Activated CD8-positive, alpha-beta memory T cell treated with anti-CD3 and anti-CD28 coated beads for 1 hour (primary cell): ENCODE results near the gene DHRS9.
A peak's percentile ranks its signal among the peaks of the same experiment; 100 is the strongest.
"Not testable (repeated sequence)": the region's sequence is repeated elsewhere in the genome, so short reads cannot be mapped to it uniquely, and the experiment has no call there.

Source experiments
- DNase-seq, 2 donors: peaks; one replicate each; pipeline ENCODE4 v3.0.0-alpha.2; 2020; ENCODE audit warnings: low read depth in 1 of 2; ENCODE audit errors: extremely low read depth in 1 of 2

Gene DHRS9

DNA sequence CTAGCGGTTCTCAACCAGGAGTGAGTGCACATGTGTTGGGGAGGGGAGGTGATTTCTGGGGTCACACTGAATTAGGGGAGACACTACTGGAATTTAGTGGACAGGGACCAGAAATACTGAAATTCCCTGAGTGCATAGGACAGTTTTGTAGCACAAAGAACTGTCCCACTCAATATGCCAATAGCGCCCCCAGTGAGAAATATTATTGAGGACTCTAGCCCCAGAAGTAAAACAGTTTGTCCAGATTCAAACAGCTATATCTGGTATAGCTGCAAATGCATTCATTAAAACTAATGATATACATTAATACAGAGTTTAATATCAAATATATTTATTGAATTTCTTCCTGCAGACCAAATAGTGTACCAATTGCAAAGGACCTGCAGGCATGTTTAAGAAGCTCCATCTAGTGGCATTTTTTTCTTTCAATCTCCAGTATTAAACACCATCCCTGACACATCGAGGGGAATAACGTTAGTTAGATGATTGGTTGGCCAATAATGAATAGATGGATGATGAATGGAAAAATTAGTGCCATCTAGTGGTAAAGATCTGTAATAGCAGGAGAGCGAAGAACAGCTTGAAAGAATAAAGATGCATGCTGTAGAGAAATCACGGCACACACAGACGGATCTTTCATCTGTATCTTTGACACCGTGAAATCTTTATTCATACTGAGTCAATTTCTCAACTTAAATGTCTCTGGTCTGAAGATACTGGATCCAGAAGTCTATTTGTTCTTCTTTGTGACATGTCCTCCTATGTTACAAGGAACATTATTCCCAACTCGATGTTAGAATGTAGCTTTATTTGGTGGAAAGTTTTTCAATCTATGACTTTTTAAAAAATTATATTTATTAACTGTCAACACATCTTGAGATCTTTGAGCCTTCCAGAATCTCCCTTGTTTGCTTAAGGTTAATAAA is 62.5 kb downstream of the DHRS9 start:
- DNase-seq, result no peak

DNA sequence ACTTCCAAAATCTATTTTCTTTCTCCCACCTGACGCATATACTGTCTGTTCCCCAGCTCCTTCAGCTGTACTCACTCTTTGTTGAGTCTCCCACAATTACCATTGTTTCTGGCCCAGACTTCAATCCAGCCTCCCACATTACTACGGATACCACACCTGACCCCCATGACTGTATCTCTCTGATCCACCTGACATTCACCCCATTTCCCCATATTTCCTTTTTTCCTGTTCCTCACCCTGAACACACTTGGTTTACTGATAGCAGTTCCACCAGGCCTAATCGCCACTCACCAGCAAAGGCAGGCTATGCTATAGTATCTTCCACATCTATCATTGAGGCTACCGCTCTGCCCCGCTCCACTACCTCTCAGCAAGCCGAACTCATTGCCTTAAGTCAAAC is 64.9 kb downstream of the DHRS9 start:
- not testable (repeated sequence) for DNase-seq

- not testable (repeated sequence) for DNase-seq
These were observed 67.1 kb downstream of the DHRS9 start for GRCh38 chr2:169136428-169136827.

DNA sequence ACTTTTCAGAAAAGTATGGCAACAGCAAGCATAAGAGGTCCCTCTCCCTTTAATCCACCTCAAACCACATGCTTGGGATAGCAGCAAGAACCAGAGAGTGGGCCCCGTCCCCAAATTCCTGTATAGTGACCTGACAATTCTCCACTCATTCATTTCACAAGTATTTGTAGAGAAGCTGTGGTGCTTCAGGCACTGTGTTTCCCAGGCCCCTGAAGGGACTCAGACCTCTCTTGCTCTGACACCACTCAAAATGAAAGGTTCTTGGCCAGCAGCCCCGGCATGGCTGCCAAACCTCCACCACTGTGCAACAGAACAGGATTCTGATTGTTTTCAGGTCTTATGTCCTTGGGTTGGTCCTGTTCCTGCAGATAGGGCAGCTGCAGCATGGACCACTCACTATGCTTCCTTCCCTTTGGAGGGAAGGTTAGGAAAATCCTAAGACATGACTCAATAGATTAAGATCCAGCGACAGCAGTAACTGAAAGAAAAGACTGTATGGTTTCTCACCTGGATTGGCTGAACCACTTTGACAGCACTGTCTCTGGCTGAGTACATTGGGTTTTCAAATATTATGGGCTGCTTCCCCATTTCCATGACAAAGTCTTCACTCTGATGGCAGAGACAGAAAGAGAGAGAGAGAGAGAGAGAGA is 67.6 kb downstream of the DHRS9 start:
- no peak for DNase-seq

- no peak for DNase-seq
These were observed 68.6 kb downstream of the DHRS9 start for GRCh38 chr2:169137924-169138323.

DNA sequence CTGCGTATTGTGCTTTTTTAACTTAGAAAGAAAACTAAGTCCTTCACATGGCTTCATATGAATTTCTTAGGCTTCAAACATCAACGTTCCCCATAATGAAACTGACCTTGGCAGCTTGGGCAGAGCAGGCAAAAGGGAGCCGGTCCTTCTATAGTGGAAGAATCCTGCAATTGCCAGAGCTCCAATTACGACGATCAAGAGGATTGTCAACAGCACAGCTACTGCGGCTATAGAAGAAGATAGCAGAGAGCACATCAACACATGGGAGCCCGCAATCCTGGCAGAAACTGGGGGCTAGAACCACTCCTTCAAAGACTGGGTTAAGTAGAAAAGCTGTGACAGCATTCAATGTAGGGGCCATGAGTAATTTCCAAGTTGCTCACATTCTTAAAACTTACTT is 69.8 kb downstream of the DHRS9 start:
- no peak for DNase-seq

DNA sequence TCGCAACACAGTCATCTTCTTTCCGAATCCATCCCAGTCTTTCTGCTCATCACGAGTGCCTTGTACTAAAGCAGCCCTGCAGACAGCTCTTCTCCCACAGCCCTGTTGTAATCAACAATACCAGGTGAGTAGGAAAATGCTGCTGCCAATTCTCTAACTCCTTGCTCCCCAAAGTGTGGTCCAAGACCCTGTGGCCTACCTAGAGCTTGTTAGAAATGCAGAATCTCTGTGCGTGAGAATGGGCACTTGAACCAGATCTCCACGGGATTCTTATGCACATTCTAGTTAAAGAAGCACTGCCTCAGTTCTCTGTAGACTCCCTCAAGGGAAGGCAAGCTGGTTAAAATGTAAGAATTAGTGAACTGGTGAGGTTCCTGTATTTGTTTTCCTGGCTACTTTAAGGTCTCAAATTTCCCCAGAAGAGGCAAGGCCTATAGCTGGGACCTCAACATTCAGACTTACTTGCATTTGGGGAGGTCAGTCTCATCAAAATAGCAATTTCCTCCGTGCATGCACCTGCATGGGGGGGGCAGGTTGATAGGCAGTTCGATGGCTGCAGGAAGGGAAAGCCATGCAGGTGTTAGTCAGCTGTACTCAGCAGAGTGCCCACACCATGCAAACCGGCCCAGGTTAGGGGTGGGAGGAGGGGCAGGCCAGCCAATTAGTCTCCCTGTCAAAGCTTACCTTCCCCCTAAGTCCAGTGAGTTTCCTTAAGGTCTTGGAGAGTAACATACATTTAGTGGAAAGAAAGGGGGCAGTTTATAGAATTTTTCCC is 70.8 kb downstream of the DHRS9 start:
- no peak for DNase-seq

- DNase-seq, result peak; percentile 19 to 38
These were observed 72.5 kb downstream of the DHRS9 start for GRCh38 chr2:169141713-169142352.

DNA sequence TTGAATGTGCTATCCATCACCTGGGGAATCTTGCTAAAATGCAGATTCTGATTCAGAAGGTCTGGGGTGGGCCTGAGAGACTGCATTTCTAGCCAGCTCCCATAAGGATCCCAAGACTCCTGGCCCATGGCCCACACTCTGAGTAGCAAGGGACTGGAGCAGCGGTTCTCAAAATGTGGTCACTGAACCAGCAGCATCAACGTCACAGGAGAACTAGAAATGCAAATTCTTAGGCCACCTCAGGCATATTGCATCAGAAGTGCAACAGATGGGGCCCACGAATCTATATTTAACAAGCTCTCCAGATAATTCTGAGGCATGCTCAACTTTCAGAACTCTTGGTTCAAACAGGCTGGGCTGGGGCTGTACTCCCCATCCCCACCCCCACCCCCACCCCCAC is 74.6 kb downstream of the DHRS9 start:
- DNase-seq, result no peak
